ENCODE data around the gene ZNF236. TPM values are rescaled to one million over a fixed set of nuclear protein-coding genes. Genes with fewer than 3 reads are reported as not detected.
"Not testable (repeated sequence)": the region's sequence is repeated elsewhere in the genome, so short reads cannot be mapped to it uniquely, and the experiment has no call there.

The ZNF236 gene
- polyA plus RNA-seq, 2 of the 4 experiments (the other 2 are of a cell fraction) = 2.6 to 7.8 TPM

DNA sequence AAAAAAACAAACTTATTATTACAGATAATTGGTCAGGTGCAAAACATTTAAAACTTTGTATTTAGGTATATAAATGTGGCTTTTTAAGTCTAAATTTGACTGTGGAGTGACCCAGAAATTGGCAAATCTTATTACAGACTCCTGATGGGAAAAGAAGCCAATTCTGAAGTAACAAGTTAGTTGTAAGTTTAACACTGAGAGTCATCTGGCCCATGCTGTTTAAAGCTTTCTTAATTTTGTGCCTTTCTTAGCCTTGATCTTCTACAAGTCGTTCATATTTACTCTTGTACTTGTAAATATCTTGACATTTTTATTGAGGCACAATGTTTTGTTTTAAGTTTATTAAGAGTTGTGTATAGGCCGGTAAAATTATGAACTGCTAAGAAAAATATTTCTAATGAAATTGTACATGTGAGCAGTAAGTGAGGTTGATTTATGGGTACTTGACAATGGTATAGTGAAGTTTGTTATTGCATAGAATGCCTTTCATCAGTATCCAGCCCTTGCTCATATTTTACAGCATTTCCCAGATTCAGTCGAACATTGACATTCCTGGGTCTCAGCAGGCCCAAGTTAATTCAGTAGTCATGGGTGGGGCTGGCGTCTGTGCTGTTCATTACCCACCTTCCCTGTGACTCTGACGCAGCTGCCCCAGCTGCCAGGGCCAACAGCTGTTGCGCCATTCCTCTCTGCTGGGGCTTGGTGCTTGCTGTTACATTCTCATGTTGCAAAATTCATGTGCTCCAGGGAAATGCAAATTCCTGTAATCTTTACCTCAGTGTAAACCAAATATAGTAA lies 121.4 kb downstream of the ZNF236 start:
- no peak for FAIRE-seq
- CTCF ChIA-PET = interaction anchor here (1.2 kb wide), 1 partner anchor 20 kb away, joined by 3 read pairs; no protein-coding TSS in a partner anchor
- no peak for TF ChIP-seq KDM1A (IDR thresholded peaks at IDR 0.05; ENCODE audit: low read depth)
- TF ChIP-seq TP53 (CRISPR knock-in tag; IDR thresholded peaks at IDR 0.05) = no peak
- no peak for TF ChIP-seq REST (IDR thresholded peaks at IDR 0.05)
- TF ChIP-seq CHD4 (IDR thresholded peaks at IDR 0.05; ENCODE audit: borderline replicate concordance) = no peak
- TF ChIP-seq RNF2 (IDR thresholded peaks at IDR 0.05; ENCODE audit: borderline replicate concordance, low read depth) = no peak
- TF ChIP-seq NR3C1 (IDR thresholded peaks at IDR 0.05) = no peak
- no peak for TF ChIP-seq ESRRA (IDR thresholded peaks at IDR 0.05; ENCODE audit: borderline replicate concordance, low read length)
- no peak for TF ChIP-seq CEBPB (IDR thresholded peaks at IDR 0.05)
- TF ChIP-seq CBX2 (IDR thresholded peaks at IDR 0.05; ENCODE audit: borderline replicate concordance, low read depth) = no peak
- TF ChIP-seq CTCF (IDR thresholded peaks at IDR 0.05) = no peak
- TF ChIP-seq, protein P1, sequence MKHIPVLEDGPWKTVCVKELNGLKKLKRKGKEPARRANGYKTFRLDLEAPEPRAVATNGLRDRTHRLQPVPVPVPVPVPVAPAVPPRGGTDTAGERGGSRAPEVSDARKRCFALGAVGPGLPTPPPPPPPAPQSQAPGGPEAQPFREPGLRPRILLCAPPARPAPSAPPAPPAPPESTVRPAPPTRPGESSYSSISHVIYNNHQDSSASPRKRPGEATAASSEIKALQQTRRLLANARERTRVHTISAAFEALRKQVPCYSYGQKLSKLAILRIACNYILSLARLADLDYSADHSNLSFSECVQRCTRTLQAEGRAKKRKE (CRISPR knock-in tag; IDR thresholded peaks at IDR 0.05; ENCODE audit: low read depth) = no peak
- TF ChIP-seq FOXS1 (CRISPR knock-in tag; IDR thresholded peaks at IDR 0.05) = no peak
- no peak for TF ChIP-seq JUNB (IDR thresholded peaks at IDR 0.05)

GRCh38 chr18:76944346-76944745 lies 122.0 kb downstream of the ZNF236 start:
- H3K4me2 ChIP-seq; ATAC-seq; POLR2A ChIA-PET; FAIRE-seq; H3K4me3 ChIP-seq; H3K4me1 ChIP-seq; DNase-seq (ENCODE audit: low read depth in 1 of 2, low spot score in 1 of 2); H3K27ac ChIP-seq; H3K9me3 ChIP-seq: not testable (repeated sequence)
- WGBS (ENCODE audit: missing lambda C conversion rate) = 91% methylated on average over 8 of the region's 8 CpGs
- CTCF ChIA-PET = interaction anchor here (1.2 kb wide), 1 partner anchor 21 kb away, joined by 3 read pairs; no protein-coding TSS in a partner anchor

More for the DNA sequence above, 121.4 kb downstream of the ZNF236 start:
- Histone ChIP-seq H3K27ac (no peak overlapping the region), H3K4me2 (no peak overlapping the region), H3K4me1 (no peaks in the 10 kb centered on the region), H3K4me3 (no peak overlapping the region), H3K9me3 (no peaks in the 10 kb centered on the region)
- ATAC-seq = no peak
- WGBS (ENCODE audit: missing lambda C conversion rate) = 90% methylated on average over 6 of the region's 6 CpGs
- DNase-seq (ENCODE audit: low read depth in 1 of 2, low spot score in 1 of 2) = no peak
- POLR2A ChIA-PET = no interaction called here

GRCh38 chr18:76948345-76948744 lies 126.0 kb downstream of the ZNF236 start:
- POLR2A ChIA-PET = no interaction called here

More at GRCh38 chr18:76948345-76948744, 126.0 kb downstream of the ZNF236 start:
- ATAC-seq (no peak), DNase-seq (ENCODE audit: low read depth in 1 of 2, low spot score in 1 of 2) (no peak), FAIRE-seq (no peak)
- no peak for TF ChIP-seq CBX8 (IDR thresholded peaks at IDR 0.05)
- TF ChIP-seq JUNB (IDR thresholded peaks at IDR 0.05) = no peak
- TF ChIP-seq GATA3 (IDR thresholded peaks at IDR 0.05; ENCODE audit: borderline replicate concordance) = no peak
- TF ChIP-seq RAD21 (conservative IDR thresholded peaks at IDR 0.05 in 1 of 2, IDR thresholded peaks at IDR 0.05 in 1 of 2) = no peak
- TF ChIP-seq EP300 (IDR thresholded peaks at IDR 0.05) = no peak
- TF ChIP-seq, protein P2, sequence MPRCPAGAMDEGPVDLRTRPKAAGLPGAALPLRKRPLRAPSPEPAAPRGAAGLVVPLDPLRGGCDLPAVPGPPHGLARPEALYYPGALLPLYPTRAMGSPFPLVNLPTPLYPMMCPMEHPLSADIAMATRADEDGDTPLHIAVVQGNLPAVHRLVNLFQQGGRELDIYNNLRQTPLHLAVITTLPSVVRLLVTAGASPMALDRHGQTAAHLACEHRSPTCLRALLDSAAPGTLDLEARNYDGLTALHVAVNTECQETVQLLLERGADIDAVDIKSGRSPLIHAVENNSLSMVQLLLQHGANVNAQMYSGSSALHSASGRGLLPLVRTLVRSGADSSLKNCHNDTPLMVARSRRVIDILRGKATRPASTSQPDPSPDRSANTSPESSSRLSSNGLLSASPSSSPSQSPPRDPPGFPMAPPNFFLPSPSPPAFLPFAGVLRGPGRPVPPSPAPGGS (IDR thresholded peaks at IDR 0.05) = no peak
- no peak for TF ChIP-seq TFCP2L1 (CRISPR knock-in tag; IDR thresholded peaks at IDR 0.05)
- TF ChIP-seq CBX2 (IDR thresholded peaks at IDR 0.05; ENCODE audit: borderline replicate concordance, low read depth) = no peak
- no peak for TF ChIP-seq POLR2A (IDR thresholded peaks at IDR 0.05; ENCODE audit: low read length)
- no peak for TF ChIP-seq MYC (IDR thresholded peaks at IDR 0.05; ENCODE audit: borderline replicate concordance, low read length)
- TF ChIP-seq NR3C1 (IDR thresholded peaks at IDR 0.05) = no peak
- Histone ChIP-seq H3K27ac (no peak overlapping the region), H3K4me1 (no peaks in the 10 kb centered on the region), H3K9me3 (no peaks in the 10 kb centered on the region), H3K4me2 (no peak overlapping the region), H3K4me3 (no peak overlapping the region)
- 94% methylated on average over 8 of the region's 8 CpGs for WGBS (ENCODE audit: missing lambda C conversion rate)
- CTCF ChIA-PET = interaction anchor here (0.9 kb wide), 1 partner anchor 10 kb away, joined by 3 read pairs; no protein-coding TSS in a partner anchor

All from A549 (cell line).